Nephron progenitor cell (in vitro differentiated cells): ENCODE measurements around the gene PPARA.

ENCODE experiments used
- DNase-seq: peaks from one replicate; pipeline ENCODE4 v3.0.0; 2021
- H3K27ac Mint-ChIP-seq: 2 replicates; pipeline ENCODE4 v1.8.0; 2021; ENCODE audit warnings: mild to moderate bottlenecking, moderate library complexity, mixed read lengths
- H3K27me3 Mint-ChIP-seq: 2 replicates; pipeline ENCODE4 v1.8.0; 2021; ENCODE audit warnings: mild to moderate bottlenecking, low read depth, mixed read lengths; ENCODE audit not compliant: poor library complexity
- H3K36me3 Mint-ChIP-seq: 2 replicates; pipeline ENCODE4 v1.8.0; 2021; ENCODE audit warnings: low read depth, mixed read lengths
- H3K4me1 Mint-ChIP-seq: 2 replicates; pipeline ENCODE4 v1.8.0; 2021; ENCODE audit warnings: mixed read lengths
- H3K4me3 Mint-ChIP-seq: 2 replicates; pipeline ENCODE4 v1.8.0; 2021; ENCODE audit warnings: mild to moderate bottlenecking, moderate library complexity, mixed read lengths
- H3K9me3 Mint-ChIP-seq: 2 replicates; pipeline ENCODE4 v1.8.0; 2021; ENCODE audit warnings: mild to moderate bottlenecking, moderate library complexity, mixed read lengths
- TF ChIP-seq, protein P1 (sequence below): fragments of 200-600 bp; sonication (generic); IDR thresholded peaks from 2 replicates; pipeline ENCODE4 v1.5.0; 2021; ENCODE audit warnings: antibody characterized with exemption

The PPARA gene

DNA sequence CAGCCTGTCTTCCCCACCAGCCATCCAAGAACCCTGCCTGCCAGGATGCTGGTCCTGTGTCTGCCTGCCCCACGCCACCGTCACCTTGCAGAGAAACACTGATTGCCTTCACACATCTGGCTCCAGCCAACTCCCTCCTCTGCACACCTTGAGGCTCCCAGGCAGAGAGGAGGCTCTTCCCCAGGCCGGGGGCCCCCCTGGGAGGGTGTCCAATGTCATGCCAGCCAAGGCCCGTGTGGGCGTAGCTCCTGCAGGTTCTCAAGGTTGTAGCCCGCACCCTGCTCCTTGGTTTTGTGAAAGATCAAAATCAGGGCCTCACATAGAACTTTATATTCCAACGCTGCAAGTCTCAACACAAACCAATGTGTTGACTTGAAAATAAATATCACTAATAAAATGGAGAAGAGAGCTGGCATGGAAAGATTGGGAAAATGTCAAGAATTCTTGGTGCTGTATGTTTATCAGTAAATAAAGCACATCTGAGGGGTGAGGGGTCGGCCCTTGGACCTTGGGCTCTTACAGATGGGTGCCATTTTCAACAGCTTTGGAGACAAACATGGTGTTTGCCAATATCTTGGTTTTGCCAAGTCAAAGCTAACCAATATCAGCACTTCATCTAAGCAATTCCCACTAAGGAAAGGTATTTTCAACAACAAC, 6.7 kb upstream of the PPARA start:
- H3K4me3 Mint-ChIP-seq = no peak overlapping the region
- TF ChIP-seq, protein P1, sequence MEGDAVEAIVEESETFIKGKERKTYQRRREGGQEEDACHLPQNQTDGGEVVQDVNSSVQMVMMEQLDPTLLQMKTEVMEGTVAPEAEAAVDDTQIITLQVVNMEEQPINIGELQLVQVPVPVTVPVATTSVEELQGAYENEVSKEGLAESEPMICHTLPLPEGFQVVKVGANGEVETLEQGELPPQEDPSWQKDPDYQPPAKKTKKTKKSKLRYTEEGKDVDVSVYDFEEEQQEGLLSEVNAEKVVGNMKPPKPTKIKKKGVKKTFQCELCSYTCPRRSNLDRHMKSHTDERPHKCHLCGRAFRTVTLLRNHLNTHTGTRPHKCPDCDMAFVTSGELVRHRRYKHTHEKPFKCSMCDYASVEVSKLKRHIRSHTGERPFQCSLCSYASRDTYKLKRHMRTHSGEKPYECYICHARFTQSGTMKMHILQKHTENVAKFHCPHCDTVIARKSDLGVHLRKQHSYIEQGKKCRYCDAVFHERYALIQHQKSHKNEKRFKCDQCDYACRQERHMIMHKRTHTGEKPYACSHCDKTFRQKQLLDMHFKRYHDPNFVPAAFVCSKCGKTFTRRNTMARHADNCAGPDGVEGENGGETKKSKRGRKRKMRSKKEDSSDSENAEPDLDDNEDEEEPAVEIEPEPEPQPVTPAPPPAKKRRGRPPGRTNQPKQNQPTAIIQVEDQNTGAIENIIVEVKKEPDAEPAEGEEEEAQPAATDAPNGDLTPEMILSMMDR = no peak
- DNase-seq = no peak
- no peak overlapping the region for H3K27ac Mint-ChIP-seq
- no peaks in the 10 kb centered on the region for H3K9me3 Mint-ChIP-seq
- peaks cover 21% of the 10 kb centered on the region for H3K4me1 Mint-ChIP-seq
- no peaks in the 10 kb centered on the region for H3K36me3 Mint-ChIP-seq
- H3K27me3 Mint-ChIP-seq = peaks cover 62% of the 10 kb centered on the region

DNA sequence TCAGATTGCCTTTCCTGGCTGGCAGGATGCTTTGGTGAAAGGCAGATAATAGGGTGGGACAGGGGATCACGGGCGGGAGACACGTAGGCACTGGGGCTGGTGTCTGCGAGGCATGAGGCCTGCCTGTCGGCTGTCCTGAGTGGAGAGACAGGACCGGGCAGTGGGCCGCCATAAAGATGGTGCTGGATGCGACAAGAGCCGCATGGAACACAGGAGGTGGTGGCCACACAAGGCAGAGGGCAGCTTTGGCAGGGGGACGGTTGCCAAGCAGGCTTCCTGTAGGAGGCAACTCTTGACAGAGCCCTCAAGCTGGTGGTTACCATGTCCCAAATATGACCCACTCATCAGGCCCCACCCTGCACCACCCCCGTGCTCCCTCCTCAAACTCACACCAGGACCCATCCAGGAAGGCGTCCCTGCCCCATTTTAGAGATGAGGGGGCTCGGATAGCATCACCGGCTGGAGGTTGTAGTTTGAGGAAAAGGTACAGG, 4.9 kb upstream of the PPARA start:
- Mint-ChIP-seq H3K27me3 (peaks cover 75% of the 10 kb centered on the region), H3K9me3 (no peaks in the 10 kb centered on the region), H3K4me1 (peaks cover 19% of the 10 kb centered on the region)

DNA sequence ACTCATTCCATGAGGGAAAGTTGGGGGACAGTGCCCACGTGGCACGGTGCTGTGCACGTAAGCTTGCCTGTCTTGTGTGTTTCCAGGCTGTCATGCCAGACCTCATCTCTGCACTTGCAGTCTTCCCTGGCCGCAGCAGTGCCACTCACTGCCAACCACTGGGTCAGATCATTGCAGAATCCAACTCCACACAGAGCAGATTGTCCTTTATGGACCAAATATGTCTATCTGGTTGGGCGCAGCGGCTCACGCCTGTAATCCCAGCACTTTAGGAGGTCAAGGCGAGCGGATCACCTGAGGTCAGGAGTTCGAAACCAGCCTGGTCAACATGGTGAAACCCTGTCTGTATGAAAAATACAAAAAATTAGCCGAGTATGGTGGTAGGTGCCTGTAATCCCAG, 4.4 kb upstream of the PPARA start:
- TF ChIP-seq, protein P1 = no peak
- peaks cover 19% of the 10 kb centered on the region for H3K4me1 Mint-ChIP-seq
- H3K36me3 Mint-ChIP-seq = no peaks in the 10 kb centered on the region
- H3K27ac Mint-ChIP-seq = no peak overlapping the region
- no peak overlapping the region for H3K4me3 Mint-ChIP-seq
- DNase-seq = no peak
- H3K27me3 Mint-ChIP-seq = peaks cover 73% of the 10 kb centered on the region
- H3K9me3 Mint-ChIP-seq = no peaks in the 10 kb centered on the region

More for the DNA sequence above, 4.9 kb upstream of the PPARA start:
- DNase-seq = no peak
- TF ChIP-seq, protein P1 = no peak
- Mint-ChIP-seq H3K36me3 (no peaks in the 10 kb centered on the region), H3K27ac (no peak overlapping the region), H3K4me3 (no peak overlapping the region)

DNA sequence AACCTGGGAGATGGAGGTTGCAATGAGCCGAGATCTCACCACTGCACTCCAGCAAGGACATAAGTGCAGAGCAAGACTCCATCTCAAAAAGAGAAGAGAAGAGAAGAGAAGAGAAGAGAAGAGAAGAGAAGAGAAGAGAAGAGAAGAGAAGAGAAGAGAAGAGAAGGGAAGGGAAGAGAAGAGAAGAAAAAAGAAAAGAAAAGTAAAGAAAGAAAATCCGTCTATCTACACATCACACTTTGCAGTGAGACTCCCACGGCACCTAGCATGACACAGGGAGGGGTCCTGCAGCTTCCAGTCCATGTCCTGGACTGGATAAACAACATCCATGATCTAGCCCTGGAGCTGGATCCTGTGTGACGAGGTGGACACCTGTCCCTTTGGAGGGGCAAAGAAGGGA, 4.0 kb upstream of the PPARA start:
- H3K9me3 Mint-ChIP-seq = no peaks in the 10 kb centered on the region
- no peaks in the 10 kb centered on the region for H3K36me3 Mint-ChIP-seq
- no peak overlapping the region for H3K4me3 Mint-ChIP-seq
- H3K4me1 Mint-ChIP-seq = peaks cover 19% of the 10 kb centered on the region
- DNase-seq = no peak
- TF ChIP-seq, protein P1 = no peak
- peaks cover 73% of the 10 kb centered on the region for H3K27me3 Mint-ChIP-seq
- H3K27ac Mint-ChIP-seq = no peak overlapping the region

DNA sequence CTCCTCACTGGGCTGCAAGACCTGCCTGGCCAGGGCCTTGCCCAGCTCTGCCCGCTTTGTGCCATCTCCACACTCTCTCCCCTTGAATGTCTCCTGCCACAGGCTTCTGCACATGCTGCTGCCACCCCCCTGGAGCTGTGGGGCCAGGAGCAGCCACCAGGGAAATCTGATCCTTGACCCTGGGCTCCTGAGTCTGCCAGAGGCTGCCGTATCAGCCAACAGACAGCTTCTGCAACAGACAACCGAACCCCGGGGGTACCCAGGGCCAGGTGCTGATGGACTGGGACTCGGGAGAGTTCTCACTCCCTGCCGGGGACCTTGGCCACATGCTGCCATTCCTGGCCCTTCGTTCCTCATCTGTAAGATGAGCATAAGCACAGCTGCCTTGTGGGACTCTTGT, 3.3 kb upstream of the PPARA start:
- no peak for DNase-seq
- TF ChIP-seq, protein P1 = no peak

More for the DNA sequence above, 3.3 kb upstream of the PPARA start:
- Mint-ChIP-seq H3K27me3 (peaks cover 81% of the 10 kb centered on the region), H3K4me1 (peaks cover 24% of the 10 kb centered on the region), H3K36me3 (no peaks in the 10 kb centered on the region), H3K4me3 (no peak overlapping the region), H3K27ac (no peak overlapping the region), H3K9me3 (no peaks in the 10 kb centered on the region)
